Measurements from ENCODE around the gene DMRTB1. TPM values are rescaled to one million over a fixed set of nuclear protein-coding genes. Genes with fewer than 3 reads are reported as not detected.

The DMRTB1 gene
- total RNA-seq, 4 donors from 2014 or later, result not detected

- TF ChIP-seq CTCF (IDR thresholded peaks at IDR 0.05; ENCODE audit: low read depth), result no peak
These were observed 16.5 kb downstream of the DMRTB1 start for GRCh38 chr1:53475664-53476063.

GRCh38 chr1:53476579-53476978 is 17.4 kb downstream of the DMRTB1 start:
- no peak for TF ChIP-seq CTCF (IDR thresholded peaks at IDR 0.05; ENCODE audit: low read depth)

GRCh38 chr1:53477651-53478501 is 18.7 kb downstream of the DMRTB1 start:
- TF ChIP-seq CTCF (IDR thresholded peaks at IDR 0.05; ENCODE audit: low read depth), result no peak

GRCh38 chr1:53478502-53478818 is 19.3 kb downstream of the DMRTB1 start:
- no peak for TF ChIP-seq CTCF (IDR thresholded peaks at IDR 0.05; ENCODE audit: low read depth)

- TF ChIP-seq CTCF (IDR thresholded peaks at IDR 0.05; ENCODE audit: low read depth), result no peak
These were observed 21.5 kb downstream of the DMRTB1 start for GRCh38 chr1:53480678-53481077.

GRCh38 chr1:53481456-53481855 is 22.3 kb downstream of the DMRTB1 start:
- TF ChIP-seq CTCF (IDR thresholded peaks at IDR 0.05; ENCODE audit: low read depth), result no peak

GRCh38 chr1:53482441-53483153 is 23.4 kb downstream of the DMRTB1 start:
- TF ChIP-seq CTCF (IDR thresholded peaks at IDR 0.05; ENCODE audit: low read depth), result no peak

Measured in subcutaneous adipose tissue (tissue), 4 donors.